Measurements from ENCODE around the gene DAGLB.
"Not testable (repeated sequence)": the region's sequence is repeated elsewhere in the genome, so short reads cannot be mapped to it uniquely, and the experiment has no call there.

DAGLB gene

DNA sequence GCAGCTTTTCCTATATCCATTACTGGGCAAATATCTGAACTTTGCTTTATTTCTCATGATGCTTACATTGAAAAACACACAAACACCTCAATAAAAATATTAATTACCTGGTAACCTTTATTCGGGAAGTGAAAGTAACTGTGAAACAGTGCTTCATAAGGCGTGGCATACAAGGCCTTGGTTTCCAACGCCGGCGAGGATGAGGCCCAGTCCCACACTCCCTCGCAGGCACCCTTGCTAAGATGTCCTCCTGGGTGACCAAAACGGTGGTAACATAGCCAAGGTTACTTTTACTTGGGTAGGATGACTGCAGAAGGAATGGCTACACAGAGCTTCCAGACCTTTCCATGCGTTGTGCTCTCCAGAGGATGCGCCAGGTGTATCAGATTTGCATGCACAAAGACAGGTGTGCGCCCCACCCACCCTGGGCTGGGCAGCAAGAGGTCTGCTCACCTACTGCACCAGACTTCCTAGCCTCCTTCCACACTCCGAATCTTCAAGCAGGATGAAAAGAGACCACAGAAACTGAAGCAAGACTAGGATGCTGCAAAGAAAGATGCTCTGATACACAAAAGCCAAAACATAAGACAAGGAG is 13.3 kb upstream of the DAGLB start:
- no peak for DNase-seq (ENCODE audit: low read depth in 2 of 2)

GRCh38 chr7:6460303-6460702 is 12.5 kb upstream of the DAGLB start:
- DNase-seq (ENCODE audit: low read depth in 2 of 2) = no peak

DNA sequence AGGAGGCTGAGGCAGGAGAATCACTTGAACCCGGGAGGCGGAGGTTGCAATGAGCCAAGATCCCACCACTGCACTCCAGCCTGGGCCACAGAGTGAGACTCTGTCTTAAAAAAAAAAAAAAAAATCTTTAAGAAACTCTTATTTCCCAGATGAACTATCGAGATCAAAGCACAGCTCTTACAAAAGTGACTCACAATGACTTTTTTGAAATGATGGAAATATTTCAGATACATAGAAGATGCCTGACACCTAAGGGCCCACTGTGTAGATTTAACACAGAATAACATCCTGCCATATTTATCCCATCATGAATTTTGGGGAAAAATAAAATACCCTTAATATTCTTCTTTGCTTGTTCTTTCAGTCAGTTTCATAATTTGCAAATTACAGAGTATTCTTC is 10.9 kb upstream of the DAGLB start:
- not testable (repeated sequence) for DNase-seq (ENCODE audit: low read depth in 2 of 2)

DNA sequence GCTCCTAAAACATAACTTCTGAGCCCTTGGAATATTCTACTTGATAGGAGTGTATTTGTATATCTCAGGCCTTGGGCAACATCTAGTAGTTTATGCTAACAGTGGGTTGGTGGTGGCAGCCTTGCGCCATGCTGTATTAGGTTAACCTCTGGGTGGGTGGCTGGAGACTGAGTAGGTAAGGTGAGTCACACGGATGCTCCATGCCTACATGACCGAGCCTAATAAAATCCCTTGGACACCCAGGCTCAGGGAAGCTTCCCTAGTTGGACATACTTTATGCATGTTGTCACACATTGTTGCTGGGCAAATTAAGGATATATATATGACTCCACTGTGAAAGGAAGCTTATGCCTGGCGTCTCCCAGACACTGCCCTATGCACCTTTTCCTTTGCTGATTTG is 6.0 kb upstream of the DAGLB start:
- DNase-seq (ENCODE audit: low read depth in 2 of 2) = no peak

DNA sequence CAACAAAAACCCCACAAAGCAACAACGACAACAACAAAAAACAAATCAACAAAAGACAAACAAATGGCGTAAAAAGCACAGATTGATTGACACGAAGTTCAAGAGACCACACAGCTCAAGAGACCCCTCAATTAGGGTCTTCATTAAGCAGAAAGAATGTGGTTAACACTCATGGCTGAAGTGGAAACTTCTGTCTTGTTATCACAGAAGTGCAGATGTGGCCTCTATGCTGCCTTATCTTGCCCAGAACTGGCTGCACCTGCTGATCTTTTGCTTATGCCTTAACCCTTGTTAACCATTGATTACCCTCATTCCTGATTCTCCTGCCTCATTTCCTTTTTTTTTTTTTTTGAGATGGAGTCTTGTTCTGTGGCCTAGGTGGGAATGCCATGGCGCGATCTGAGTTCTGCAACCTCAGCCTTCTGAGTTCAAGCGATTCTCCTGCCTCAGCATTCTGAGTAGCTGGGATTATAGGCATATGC is 3.5 kb upstream of the DAGLB start:
- DNase-seq (ENCODE audit: low read depth in 2 of 2) = no peak

DNA sequence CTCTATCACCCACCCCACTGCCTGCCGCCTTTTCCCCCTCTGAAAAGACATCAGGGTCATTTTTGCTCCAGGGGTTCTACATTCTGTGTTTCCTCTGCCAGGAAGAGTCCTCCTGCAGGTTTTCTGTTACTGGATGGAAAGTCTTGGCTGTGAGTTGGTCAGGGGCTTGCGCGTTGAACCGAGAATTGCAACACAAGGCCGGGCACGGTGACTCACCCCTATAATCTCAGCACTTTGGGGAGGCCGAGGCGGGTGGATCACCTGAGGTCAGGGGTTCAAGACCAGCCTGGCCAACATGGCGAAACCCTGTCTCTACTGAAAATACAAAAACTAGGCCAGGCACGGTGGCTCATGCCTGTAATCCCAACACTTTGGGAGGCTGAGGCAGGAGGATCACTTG is 2.8 kb upstream of the DAGLB start:
- DNase-seq (ENCODE audit: low read depth in 2 of 2) = not testable (repeated sequence)

DNA sequence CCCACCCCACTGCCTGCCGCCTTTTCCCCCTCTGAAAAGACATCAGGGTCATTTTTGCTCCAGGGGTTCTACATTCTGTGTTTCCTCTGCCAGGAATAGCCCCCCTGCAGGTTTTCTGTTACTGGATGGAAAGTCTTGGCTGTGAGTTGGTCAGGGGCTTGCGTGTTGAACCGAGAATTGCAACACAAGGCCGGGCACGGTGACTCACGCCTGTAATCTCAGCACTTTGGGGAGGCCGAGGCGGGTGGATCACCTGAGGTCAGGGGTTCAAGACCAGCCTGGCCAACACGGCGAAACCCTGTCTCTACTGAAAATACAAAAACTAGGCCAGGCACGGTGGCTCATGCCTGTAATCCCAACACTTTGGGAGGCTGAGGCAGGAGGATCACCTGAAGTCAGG is 2.1 kb upstream of the DAGLB start:
- not testable (repeated sequence) for DNase-seq (ENCODE audit: low read depth in 2 of 2)

- DNase-seq (ENCODE audit: low read depth in 2 of 2) = no peak
These were observed 1.3 kb upstream of the DAGLB start for GRCh38 chr7:6448943-6449543.

GRCh38 chr7:6446838-6447580 is 745 bp downstream of the DAGLB start:
- DNase-seq (ENCODE audit: low read depth in 2 of 2) = peak in 1 of 2 donors; percentile 2

DNA sequence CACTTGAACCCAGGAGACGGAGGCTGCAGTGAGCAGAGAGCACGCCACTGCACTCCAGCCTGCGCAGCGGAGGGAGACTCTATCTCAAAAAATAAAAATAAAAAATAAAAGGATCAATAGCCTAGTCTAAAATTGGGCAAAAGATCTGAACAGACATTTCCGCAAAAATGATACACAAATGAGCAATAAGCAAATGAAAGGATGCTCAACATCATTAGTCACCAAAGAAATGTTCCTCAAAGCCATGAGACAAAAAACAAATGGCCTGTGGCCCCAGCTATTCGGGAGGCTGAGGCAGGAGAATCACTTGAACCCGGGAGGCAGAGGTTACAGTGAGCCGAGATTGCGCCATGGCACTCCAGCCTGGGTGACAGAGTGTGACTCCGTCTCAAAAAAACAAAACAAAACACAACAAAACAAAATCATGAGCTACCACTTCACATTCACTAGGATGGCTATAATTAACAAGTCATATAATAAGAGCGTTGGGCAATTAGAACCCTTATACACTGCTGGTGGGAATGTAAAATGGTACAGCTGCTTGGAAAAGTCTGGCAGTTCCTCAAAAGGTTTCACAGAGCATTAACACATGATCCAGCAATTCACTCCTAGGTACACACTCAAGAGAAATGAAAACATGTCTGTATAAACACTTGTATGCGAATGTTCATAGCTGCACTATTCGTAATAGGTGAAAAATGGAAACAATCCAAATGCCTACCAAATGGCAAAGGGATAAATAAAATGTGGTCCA is 3.1 kb downstream of the DAGLB start:
- DNase-seq (ENCODE audit: low read depth in 2 of 2) = no peak

DNA sequence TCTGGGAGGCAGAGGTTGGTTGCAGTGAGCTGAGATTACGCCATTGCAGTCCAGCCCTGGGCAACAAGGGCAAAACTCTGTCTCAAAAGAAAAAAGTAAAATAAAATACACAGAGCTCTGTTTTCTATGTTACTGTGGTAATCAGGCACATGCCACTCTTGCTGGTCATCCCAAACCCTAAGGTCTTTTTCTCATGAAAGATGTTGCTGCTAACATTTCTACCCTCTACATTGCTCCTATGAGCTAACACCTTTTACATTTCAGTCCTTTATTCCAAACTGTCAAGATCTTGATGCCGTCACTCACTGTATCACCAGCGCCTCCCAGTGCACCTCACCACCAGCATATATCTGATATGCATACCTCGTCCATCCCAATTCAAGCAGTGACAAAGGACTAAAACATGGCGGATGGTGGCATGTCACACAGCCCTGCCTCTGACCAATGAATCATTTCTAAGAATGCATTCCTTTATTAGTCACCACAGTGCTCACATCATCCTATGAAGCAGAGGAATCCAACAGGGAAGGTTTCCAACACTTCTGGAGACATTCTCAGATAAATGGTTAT is 4.3 kb downstream of the DAGLB start:
- DNase-seq (ENCODE audit: low read depth in 2 of 2) = no peak

GRCh38 chr7:6442114-6442513 is 5.6 kb downstream of the DAGLB start:
- no peak for DNase-seq (ENCODE audit: low read depth in 2 of 2)

DNA sequence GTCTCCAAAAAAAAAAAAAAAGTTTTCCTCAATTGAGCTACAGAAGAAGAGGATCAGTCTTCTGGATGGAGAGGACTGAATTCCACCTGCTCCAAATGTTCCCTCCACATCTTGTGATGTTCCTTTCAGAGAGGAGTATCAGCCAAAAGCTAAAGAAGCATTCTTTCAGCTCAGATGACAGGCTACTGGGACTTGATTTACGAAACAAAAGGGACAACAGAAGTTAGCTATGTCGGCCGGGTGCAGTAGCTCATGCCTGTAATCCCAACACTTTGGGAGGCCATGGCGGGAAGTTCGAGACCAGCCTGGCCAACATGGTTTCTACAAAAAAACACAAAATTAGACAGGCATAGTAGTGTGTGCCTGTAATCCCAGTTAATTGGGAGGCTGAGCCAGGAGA is 7.4 kb downstream of the DAGLB start:
- no peak for DNase-seq (ENCODE audit: low read depth in 2 of 2)

DNA sequence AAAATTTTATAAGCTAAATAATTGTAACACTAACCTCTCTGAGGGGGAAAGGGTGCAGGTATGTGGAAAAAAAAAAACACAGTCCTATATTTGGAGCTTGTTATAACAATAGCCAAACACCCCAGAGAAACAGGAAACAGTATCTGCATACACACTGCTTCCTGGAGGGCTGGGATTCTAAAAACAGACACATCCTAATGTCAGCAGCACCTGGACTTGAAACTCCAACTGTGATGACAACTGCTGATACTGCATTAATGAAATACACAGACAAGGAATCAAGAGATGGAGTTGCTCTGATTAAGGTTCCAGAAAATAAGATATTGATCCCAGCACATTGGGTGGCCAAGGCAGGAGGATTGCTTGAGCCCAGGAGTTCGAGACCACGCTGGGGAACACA is 9.3 kb downstream of the DAGLB start:
- DNase-seq (ENCODE audit: low read depth in 2 of 2) = no peak

DNA sequence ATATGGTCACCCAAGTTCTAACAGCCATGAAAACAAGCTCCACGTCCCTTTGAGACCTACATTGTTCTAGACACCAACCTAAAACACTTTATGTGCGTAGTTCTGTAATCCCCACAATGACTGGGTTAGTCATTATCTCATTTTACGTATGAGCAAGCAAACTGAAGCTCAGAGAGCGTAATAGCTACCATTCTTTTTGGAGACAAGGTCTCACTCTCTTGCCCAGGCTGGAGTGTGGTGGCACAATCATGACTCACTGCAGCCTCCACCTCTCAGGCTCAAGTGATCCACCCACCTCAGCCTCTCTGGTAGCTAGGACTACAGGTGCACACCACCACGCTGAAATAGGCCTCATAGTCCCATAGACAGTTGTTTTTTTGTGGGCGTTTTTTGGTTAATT is 10.5 kb downstream of the DAGLB start:
- no peak for DNase-seq (ENCODE audit: low read depth in 2 of 2)

- peak in 1 of 2 donors; percentile 8 for DNase-seq (ENCODE audit: low read depth in 2 of 2)
These were observed 11.4 kb downstream of the DAGLB start for GRCh38 chr7:6436385-6436685.

GRCh38 chr7:6435486-6436384 is 12.0 kb downstream of the DAGLB start:
- peak; percentile 75 to 78 for DNase-seq (ENCODE audit: low read depth in 2 of 2)

DNA sequence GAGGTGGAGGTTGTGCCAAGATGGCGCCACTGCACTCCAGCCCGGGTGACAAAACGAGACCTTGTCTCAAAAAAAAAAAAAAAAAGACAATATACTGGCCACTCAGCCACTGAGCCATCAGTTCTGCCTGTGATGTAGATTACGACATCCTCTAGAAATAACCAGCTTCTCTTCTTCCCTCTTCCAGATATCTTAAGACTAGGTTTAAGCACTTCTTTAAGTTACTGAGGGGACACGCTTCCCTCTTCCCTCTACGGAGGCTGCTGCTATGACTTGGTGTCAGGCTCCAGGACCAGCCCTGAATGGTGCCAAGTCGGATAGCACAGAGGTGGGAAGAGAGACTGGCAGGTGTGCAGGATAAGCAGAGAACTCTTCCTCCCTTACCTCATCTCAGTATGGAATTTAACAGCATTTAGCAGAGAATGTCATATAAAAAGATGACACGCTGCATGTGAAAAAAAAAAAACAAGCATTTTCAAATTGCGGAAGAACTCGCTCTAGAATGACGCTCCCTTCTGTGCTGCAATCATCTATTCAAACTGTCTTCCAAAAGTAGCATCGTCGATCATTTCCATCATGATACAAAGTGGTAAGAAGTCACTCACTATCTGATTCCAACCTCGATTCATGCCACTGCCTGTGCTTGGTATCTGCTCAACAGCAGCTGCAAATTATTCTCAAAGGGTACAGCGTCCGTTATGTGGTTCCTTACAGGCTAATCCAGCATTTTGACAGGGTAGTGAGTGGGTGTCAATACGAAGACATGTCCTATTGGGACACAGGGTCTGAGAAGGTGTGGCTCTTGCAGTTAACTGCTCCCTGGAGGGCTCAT is 13.8 kb downstream of the DAGLB start:
- no peak for DNase-seq (ENCODE audit: low read depth in 2 of 2)

DNA sequence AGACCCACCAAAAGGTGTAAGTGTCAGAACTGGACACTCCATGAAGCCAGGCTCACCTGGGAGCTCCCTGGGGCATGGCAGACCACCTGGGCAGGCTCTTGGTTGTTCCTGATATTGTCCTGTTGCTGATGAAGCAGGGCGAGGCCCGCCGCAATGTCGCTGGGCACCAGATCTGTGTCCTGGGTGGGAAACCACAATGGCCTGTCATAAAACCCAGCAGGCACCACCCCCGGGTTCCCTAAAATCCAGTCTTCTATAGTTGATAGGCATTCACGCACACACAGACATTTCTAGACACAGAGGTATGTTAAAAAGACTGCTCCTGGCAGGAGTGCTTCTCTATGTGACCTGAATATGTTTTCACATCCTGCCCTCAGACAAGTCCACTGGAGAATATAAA is 15.0 kb downstream of the DAGLB start:
- DNase-seq (ENCODE audit: low read depth in 2 of 2) = no peak

DNA sequence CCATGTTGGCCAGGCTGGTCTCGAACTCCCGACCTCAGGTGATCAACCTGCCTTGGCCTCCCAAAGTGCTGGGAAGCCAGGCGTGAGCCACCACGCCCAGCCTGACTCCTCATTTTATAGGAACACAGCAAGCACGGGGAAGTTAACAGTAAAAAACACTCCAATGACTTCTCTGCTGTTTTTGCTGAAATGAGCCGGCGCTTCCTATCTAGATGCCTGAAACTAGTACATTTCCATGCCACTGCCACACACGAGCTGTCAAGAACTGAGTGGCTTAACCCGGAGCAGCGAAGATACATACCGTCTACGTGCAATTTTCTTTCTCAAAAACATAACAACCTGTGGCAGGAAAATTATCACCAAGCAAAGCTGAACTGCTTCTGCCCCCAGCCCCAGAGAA is 16.8 kb downstream of the DAGLB start:
- no peak for DNase-seq (ENCODE audit: low read depth in 2 of 2)
